ENCODE measurements around the gene PXMP2. TPM values are rescaled to one million over a fixed set of nuclear protein-coding genes. Genes with fewer than 3 reads are reported as not detected.

The PXMP2 gene
- polyA plus RNA-seq, 2 of the 4 experiments (the other 2 are of a cell fraction): 18.7 to 21.3 TPM

- POLR2A ChIA-PET: no interaction called here
- DNase-seq (ENCODE audit: low read depth in 1 of 2, low spot score in 1 of 2): no peak
- Histone ChIP-seq H3K4me3 (no peak overlapping the region), H3K4me1 (no peaks in the 10 kb centered on the region), H3K4me2 (no peak overlapping the region), H3K27ac (no peak overlapping the region), H3K9me3 (no peaks in the 10 kb centered on the region)
- CTCF ChIA-PET: no interaction called here
- no peak for ATAC-seq
- no peak for FAIRE-seq
- 82% methylated on average over 9 of the region's 9 CpGs for WGBS (ENCODE audit: missing lambda C conversion rate)
- no peak for TF ChIP-seq CTCF (IDR thresholded peaks at IDR 0.05)
- no peak for TF ChIP-seq RNF2 (IDR thresholded peaks at IDR 0.05; ENCODE audit: borderline replicate concordance, low read depth)
- TF ChIP-seq KDM1A (IDR thresholded peaks at IDR 0.05; ENCODE audit: low read depth): no peak
- TF ChIP-seq PHF8 (IDR thresholded peaks at IDR 0.05; ENCODE audit: borderline replicate concordance, low read depth): no peak
- TF ChIP-seq ESRRA (IDR thresholded peaks at IDR 0.05; ENCODE audit: borderline replicate concordance, low read length): no peak
- TF ChIP-seq MAZ (IDR thresholded peaks at IDR 0.05; ENCODE audit: borderline replicate concordance, low read depth, low read length): no peak
- TF ChIP-seq FOSB (CRISPR knock-in tag; IDR thresholded peaks at IDR 0.05): no peak
- TF ChIP-seq USF2 (IDR thresholded peaks at IDR 0.05): no peak
- TF ChIP-seq ZSCAN20 (CRISPR knock-in tag; IDR thresholded peaks at IDR 0.05): no peak
- TF ChIP-seq MAX (IDR thresholded peaks at IDR 0.05): no peak
- TF ChIP-seq NPAS2 (CRISPR knock-in tag; IDR thresholded peaks at IDR 0.05; ENCODE audit: borderline replicate concordance): no peak
These were observed 28.5 kb downstream of the PXMP2 start for GRCh38 chr12:132715874-132716273.

GRCh38 chr12:132716356-132716755 is 29.0 kb downstream of the PXMP2 start:
- POLR2A ChIA-PET: no interaction called here
- Histone ChIP-seq H3K4me2 (no peak overlapping the region), H3K9me3 (no peaks in the 10 kb centered on the region), H3K27ac (no peak overlapping the region), H3K4me1 (no peaks in the 10 kb centered on the region), H3K4me3 (no peak overlapping the region)
- FAIRE-seq (no peak), DNase-seq (ENCODE audit: low read depth in 1 of 2, low spot score in 1 of 2) (no peak), ATAC-seq (no peak)
- CTCF ChIA-PET: no interaction called here
- TF ChIP-seq CTCF (IDR thresholded peaks at IDR 0.05) (no peak), RFX5 (IDR thresholded peaks at IDR 0.05) (no peak), GATA3 (IDR thresholded peaks at IDR 0.05; ENCODE audit: borderline replicate concordance) (no peak), PBX3 (IDR thresholded peaks at IDR 0.05) (no peak), EHMT2 (IDR thresholded peaks at IDR 0.05; ENCODE audit: low read depth) (no peak), HMGXB4 (CRISPR knock-in tag; IDR thresholded peaks at IDR 0.05; ENCODE audit: borderline replicate concordance) (no peak), PHF8 (IDR thresholded peaks at IDR 0.05; ENCODE audit: borderline replicate concordance, low read depth) (no peak), ATOH8 (CRISPR knock-in tag; IDR thresholded peaks at IDR 0.05; ENCODE audit: low read depth) (no peak), ZSCAN20 (CRISPR knock-in tag; IDR thresholded peaks at IDR 0.05) (no peak), BCL3 (IDR thresholded peaks at IDR 0.05) (no peak), MAX (IDR thresholded peaks at IDR 0.05) (no peak)
- WGBS (ENCODE audit: missing lambda C conversion rate): 77% methylated on average over 10 of the region's 11 CpGs
